ENCODE measurements around the gene HAAO. TPM values are rescaled to one million over a fixed set of nuclear protein-coding genes. Genes with fewer than 3 reads are reported as not detected.
A peak's percentile ranks its signal among the peaks of the same experiment; 100 is the strongest.

The HAAO gene
- total RNA-seq, 1 donor from 2014 or later = 188 TPM

DNA sequence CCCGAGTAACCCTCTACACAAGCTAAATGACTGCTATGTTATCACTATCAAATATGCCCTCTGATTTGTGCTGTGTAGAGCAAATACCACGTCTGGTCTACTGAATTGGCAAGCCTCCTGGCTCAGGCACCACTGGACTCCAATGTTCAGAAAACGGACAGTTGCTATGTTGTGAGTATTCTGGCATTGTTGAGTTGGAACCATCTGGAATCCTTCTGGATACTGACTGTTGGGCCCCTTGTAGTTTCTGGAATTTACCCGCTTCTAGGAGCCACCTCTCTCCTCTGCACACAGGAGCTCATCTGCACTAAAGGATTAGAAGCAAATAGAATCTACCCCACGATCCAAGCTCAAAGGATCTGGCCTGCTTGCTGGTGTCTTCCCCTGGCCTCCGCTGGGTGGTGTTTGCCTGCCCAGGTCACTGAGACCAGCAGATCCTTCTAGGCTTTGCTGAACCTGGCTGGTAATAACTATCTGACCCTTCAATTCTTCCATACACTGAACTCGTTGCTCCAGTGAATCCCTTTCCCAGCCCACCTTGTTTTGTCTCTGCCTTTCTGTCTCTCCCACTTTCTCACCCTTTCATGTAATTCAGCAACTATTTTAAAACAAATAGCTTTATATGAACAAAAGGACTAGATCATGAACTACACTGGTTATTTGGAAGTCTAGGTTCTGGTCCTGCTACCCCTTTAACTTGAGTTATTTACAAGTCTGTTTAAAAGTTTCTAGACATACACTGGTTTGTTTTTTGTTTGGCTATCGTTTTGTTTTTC, 2.1 kb upstream of the HAAO start:
- ATAC-seq (peak; percentile 61), DNase-seq (ENCODE audit: low spot score) (peak; percentile 76)

- DNase-seq (ENCODE audit: low spot score) (no peak), ATAC-seq (peak; percentile 0)
Observed at GRCh38 chr2:42793334-42794270, 1.2 kb upstream of the HAAO start.

DNA sequence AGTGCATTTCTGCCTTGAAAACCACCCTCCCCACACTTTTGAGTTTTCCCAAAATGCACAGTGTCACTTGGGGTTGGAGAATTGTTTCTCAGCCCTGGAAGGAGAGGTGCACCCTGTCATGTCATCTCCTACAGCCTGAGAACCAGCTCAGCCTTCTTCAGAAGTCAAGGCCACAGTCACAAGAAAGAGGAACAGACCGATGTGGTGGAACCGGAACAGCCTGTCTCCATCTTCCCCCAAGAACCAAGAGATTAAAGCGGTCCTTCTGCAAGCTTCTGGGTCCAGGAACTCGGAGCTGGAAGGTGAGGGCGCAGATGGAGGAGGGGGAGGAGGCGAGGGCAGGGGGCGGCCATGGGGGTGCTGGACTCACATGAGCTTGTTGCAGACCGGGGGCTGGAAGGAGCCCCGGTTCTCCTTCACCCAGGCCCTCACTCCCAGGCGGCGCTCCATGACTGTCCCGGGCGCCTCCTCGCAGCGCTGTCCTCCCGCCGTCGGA, 248 bp downstream of the HAAO start:
- no peak for ATAC-seq
- no peak for DNase-seq (ENCODE audit: low spot score)

DNA sequence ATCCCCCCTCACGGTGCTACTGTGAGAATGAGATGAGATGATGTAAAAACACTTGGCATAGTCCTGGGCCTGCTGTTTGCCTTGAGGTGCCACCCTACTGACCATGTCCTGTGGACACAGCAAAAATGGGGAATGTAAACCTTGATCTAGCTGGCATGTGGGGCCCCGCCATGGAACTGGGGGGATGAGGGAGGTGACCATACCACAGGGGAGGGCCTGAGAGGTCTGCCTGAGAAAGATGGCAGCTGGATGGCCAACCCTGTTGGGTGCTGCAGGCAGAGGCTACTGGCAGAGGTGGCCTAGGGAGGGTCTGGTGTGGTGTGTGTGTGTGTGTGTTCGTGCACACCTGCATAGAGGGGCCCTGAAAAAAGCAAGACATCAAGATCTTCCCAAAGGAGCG, 777 bp downstream of the HAAO start:
- ATAC-seq = no peak
- DNase-seq (ENCODE audit: low spot score) = no peak

DNA sequence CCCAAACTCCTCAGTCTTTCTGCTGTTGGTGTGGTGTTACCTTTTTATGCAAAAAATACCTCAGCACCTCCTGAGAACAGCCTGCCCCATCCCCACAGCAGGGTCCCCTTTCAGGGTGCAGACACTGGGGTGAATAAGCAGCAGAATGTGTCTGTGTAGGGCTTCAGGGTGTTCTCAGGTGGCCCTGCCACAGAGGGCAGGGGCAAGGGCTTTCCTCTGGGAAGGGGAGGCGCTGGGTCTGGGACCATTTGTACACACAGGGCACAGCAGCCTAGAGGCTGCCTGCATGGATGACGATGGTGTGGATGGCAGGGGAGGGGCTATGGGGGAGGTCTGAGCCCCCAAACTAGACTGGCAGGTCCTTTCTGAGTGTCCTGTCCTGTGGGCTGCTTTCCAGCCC, 2.6 kb downstream of the HAAO start:
- DNase-seq (ENCODE audit: low spot score) (no peak), ATAC-seq (no peak)

GRCh38 chr2:42788882-42789281, 3.5 kb downstream of the HAAO start:
- no peak for DNase-seq (ENCODE audit: low spot score)
- ATAC-seq = no peak

DNA sequence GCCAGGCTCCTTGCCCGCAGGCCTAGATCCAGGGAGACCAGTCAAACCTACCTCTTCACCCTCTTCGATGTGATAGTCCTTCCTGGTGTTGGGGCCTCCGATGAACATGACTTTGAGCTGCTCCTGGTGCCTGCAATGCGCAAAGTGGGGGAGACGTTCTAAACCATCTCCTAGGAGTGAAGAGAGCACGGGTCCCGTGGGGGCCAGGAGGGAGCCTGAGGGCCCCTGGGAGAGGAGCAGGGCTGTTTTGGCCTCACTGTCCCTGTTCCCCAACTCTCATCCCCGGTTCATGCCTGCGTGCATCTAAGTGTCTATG, 3.9 kb downstream of the HAAO start:
- DNase-seq (ENCODE audit: low spot score) = no peak
- no peak for ATAC-seq

- ATAC-seq (peak; percentile 72), DNase-seq (ENCODE audit: low spot score) (peak; percentile 96)
Observed at GRCh38 chr2:42787788-42788477, 4.5 kb downstream of the HAAO start.

- ATAC-seq (peak; percentile 49), DNase-seq (ENCODE audit: low spot score) (peak; percentile 86)
Observed at GRCh38 chr2:42787424-42787787, 5.0 kb downstream of the HAAO start.

DNA sequence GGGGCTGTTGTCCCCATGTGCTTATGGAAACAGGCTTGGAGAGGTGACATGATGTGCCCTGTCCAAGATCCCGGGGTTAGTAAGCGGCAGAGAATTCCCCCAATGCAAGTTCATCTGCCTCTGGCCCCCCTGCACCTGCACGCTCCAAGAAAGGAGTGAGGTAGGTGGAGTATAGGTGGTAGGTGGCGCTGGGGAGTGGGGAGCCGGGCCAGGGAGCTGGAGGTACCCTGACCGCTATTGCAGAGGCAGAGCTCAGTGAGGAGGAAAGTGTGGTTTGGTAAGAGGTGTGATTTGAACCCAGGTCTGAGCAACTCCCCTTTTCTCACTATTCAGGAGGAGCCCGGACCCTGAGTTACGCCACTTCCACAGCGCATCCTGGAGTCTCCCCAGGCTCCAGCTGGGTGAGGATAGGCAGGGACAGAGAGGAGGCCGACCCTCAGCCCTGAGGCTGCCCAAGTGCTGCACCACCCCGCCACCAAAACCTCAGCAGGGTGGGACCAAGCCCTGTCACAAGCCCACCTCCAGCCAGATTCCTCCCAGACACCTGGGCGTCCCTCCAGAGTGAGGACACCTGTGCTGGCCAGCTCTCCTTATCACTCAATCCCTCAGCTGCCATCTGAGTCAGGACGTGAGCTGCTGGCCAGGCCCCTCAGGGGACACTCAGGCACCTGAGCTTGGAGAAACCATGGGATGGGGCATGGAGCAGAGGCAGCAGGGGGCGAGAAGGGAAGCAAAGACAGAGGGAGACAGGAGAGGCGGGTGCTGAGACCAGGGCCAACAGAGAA, 5.6 kb downstream of the HAAO start:
- ATAC-seq (peak; percentile 7), DNase-seq (ENCODE audit: low spot score) (no peak)

- ATAC-seq (peak; percentile 37), DNase-seq (ENCODE audit: low spot score) (peak; percentile 76)
Observed at GRCh38 chr2:42784204-42784880, 8.0 kb downstream of the HAAO start.

GRCh38 chr2:42783511-42783910, 8.9 kb downstream of the HAAO start:
- ATAC-seq (no peak), DNase-seq (ENCODE audit: low spot score) (no peak)

GRCh38 chr2:42781181-42781580, 11.2 kb downstream of the HAAO start:
- ATAC-seq = no peak
- no peak for DNase-seq (ENCODE audit: low spot score)

GRCh38 chr2:42777883-42778805, 14.2 kb downstream of the HAAO start:
- DNase-seq (ENCODE audit: low spot score) = no peak
- peak; percentile 55 for ATAC-seq

- no peak for ATAC-seq
Observed at GRCh38 chr2:42775810-42776209, 16.6 kb downstream of the HAAO start.

DNA sequence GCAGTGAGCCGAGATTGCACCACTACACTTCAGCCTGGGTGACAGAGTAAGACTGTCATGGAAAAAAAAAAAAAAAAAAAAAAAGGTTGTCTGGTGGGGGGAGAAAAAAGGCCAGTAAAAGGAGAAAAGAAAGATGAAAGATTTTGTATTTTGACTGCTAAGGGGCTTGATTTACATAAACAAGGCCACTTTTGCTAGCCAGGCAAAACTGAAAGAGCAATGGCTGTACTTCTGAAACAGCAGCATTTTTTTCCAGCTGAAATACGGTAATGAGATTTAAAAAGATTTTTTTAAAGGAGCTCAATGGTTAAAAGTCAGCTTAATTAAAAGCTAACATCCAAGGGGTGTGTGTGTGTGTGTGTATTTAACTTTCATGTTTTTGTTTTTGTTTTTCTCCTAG, 17.2 kb downstream of the HAAO start:
- ATAC-seq (no peak), DNase-seq (ENCODE audit: low spot score) (no peak)

More at GRCh38 chr2:42775810-42776209, 16.6 kb downstream of the HAAO start:
- no peak for DNase-seq (ENCODE audit: low spot score)

GRCh38 chr2:42771546-42772153, 20.7 kb downstream of the HAAO start:
- no peak for DNase-seq (ENCODE audit: low spot score)
- ATAC-seq = no peak

All from left lobe of liver (tissue), 2 donors.